ENCODE measurements around the gene SPIN2B.
"Not testable (repeated sequence)": the region's sequence is repeated elsewhere in the genome, so short reads cannot be mapped to it uniquely, and the experiment has no call there.

Gene SPIN2B

DNA sequence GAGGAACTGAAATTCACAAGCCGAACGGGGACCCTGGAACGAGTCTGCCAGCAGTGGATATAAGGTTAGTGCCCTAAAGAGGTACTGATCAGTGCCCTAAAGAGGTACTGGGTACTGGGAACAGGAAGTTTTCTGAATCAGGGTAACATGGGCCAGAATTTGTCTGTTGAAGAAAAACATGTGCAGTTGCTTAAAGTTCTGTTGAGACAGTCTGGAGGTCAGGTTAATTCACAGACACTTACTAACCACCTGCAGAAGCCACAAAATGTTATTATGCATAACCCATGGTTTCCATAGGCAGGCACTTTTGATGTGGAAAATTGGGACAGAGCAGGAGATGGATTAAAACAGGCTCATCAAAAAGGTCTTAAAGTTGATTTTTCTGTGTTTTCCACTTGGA is 17.9 kb downstream of the SPIN2B start:
- Histone ChIP-seq H3K4me3 (replicated peaks; ENCODE audit: insufficient read depth, low read length) (no peak overlapping the region), H3K27me3 (ENCODE audit: insufficient read depth, poor library complexity, severe bottlenecking) (no peaks in the 10 kb centered on the region), H3K27ac (replicated peaks) (no peak overlapping the region)
- DNase-seq (ENCODE audit: low read depth in 1 of 2, low spot score in 1 of 2): no peak
- TF ChIP-seq GABPA (IDR thresholded peaks at IDR 0.05; ENCODE audit: low read depth) (no peak), POLR2AphosphoS5 (IDR thresholded peaks at IDR 0.05; ENCODE audit: low read depth) (no peak), SPI1 (IDR thresholded peaks at IDR 0.05; ENCODE audit: borderline replicate concordance, low read depth) (no peak)
- TF ChIP-seq, protein P1, sequence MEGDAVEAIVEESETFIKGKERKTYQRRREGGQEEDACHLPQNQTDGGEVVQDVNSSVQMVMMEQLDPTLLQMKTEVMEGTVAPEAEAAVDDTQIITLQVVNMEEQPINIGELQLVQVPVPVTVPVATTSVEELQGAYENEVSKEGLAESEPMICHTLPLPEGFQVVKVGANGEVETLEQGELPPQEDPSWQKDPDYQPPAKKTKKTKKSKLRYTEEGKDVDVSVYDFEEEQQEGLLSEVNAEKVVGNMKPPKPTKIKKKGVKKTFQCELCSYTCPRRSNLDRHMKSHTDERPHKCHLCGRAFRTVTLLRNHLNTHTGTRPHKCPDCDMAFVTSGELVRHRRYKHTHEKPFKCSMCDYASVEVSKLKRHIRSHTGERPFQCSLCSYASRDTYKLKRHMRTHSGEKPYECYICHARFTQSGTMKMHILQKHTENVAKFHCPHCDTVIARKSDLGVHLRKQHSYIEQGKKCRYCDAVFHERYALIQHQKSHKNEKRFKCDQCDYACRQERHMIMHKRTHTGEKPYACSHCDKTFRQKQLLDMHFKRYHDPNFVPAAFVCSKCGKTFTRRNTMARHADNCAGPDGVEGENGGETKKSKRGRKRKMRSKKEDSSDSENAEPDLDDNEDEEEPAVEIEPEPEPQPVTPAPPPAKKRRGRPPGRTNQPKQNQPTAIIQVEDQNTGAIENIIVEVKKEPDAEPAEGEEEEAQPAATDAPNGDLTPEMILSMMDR (IDR thresholded peaks at IDR 0.05; ENCODE audit: insufficient read depth, low read length): no peak
- TF ChIP-seq, protein P2, sequence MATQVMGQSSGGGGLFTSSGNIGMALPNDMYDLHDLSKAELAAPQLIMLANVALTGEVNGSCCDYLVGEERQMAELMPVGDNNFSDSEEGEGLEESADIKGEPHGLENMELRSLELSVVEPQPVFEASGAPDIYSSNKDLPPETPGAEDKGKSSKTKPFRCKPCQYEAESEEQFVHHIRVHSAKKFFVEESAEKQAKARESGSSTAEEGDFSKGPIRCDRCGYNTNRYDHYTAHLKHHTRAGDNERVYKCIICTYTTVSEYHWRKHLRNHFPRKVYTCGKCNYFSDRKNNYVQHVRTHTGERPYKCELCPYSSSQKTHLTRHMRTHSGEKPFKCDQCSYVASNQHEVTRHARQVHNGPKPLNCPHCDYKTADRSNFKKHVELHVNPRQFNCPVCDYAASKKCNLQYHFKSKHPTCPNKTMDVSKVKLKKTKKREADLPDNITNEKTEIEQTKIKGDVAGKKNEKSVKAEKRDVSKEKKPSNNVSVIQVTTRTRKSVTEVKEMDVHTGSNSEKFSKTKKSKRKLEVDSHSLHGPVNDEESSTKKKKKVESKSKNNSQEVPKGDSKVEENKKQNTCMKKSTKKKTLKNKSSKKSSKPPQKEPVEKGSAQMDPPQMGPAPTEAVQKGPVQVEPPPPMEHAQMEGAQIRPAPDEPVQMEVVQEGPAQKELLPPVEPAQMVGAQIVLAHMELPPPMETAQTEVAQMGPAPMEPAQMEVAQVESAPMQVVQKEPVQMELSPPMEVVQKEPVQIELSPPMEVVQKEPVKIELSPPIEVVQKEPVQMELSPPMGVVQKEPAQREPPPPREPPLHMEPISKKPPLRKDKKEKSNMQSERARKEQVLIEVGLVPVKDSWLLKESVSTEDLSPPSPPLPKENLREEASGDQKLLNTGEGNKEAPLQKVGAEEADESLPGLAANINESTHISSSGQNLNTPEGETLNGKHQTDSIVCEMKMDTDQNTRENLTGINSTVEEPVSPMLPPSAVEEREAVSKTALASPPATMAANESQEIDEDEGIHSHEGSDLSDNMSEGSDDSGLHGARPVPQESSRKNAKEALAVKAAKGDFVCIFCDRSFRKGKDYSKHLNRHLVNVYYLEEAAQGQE (IDR thresholded peaks at IDR 0.05; ENCODE audit: insufficient replicate concordance, low read depth): no peak

- H3K27me3 ChIP-seq (ENCODE audit: insufficient read depth, poor library complexity, severe bottlenecking); DNase-seq (ENCODE audit: low read depth in 1 of 2, low spot score in 1 of 2); H3K27ac ChIP-seq (replicated peaks): not testable (repeated sequence)
These were observed 18.4 kb downstream of the SPIN2B start for GRCh38 chrX:57102918-57103317.

GRCh38 chrX:57083143-57083542 is 38.2 kb downstream of the SPIN2B start:
- H3K4me3 ChIP-seq (replicated peaks; ENCODE audit: insufficient read depth, low read length): no peak overlapping the region
- no peaks in the 10 kb centered on the region for H3K27me3 ChIP-seq (ENCODE audit: insufficient read depth, poor library complexity, severe bottlenecking)
- TF ChIP-seq POLR2AphosphoS5 (IDR thresholded peaks at IDR 0.05; ENCODE audit: low read depth): no peak
- TF ChIP-seq SPI1 (IDR thresholded peaks at IDR 0.05; ENCODE audit: borderline replicate concordance, low read depth): no peak
- TF ChIP-seq, protein P2 (IDR thresholded peaks at IDR 0.05; ENCODE audit: insufficient replicate concordance, low read depth): no peak
- no peak for TF ChIP-seq GABPA (IDR thresholded peaks at IDR 0.05; ENCODE audit: low read depth)
- TF ChIP-seq, protein P1 (IDR thresholded peaks at IDR 0.05; ENCODE audit: insufficient read depth, low read length): no peak
- no peak overlapping the region for H3K27ac ChIP-seq (replicated peaks)
- DNase-seq (ENCODE audit: low read depth in 1 of 2, low spot score in 1 of 2): no peak

More at GRCh38 chrX:57102918-57103317, 18.4 kb downstream of the SPIN2B start:
- H3K4me3 ChIP-seq (replicated peaks; ENCODE audit: insufficient read depth, low read length): not testable (repeated sequence)

GRCh38 chrX:57074458-57074857 is 46.9 kb downstream of the SPIN2B start:
- TF ChIP-seq SPI1 (IDR thresholded peaks at IDR 0.05; ENCODE audit: borderline replicate concordance, low read depth): no peak
- no peak for TF ChIP-seq POLR2AphosphoS5 (IDR thresholded peaks at IDR 0.05; ENCODE audit: low read depth)
- TF ChIP-seq, protein P1 (IDR thresholded peaks at IDR 0.05; ENCODE audit: insufficient read depth, low read length): no peak
- no peak for TF ChIP-seq GABPA (IDR thresholded peaks at IDR 0.05; ENCODE audit: low read depth)
- TF ChIP-seq, protein P2 (IDR thresholded peaks at IDR 0.05; ENCODE audit: insufficient replicate concordance, low read depth): no peak
- DNase-seq (ENCODE audit: low read depth in 1 of 2, low spot score in 1 of 2): no peak
- H3K27ac ChIP-seq (replicated peaks): no peak overlapping the region
- no peak overlapping the region for H3K4me3 ChIP-seq (replicated peaks; ENCODE audit: insufficient read depth, low read length)
- no peaks in the 10 kb centered on the region for H3K27me3 ChIP-seq (ENCODE audit: insufficient read depth, poor library complexity, severe bottlenecking)
